K562 (cell line): ENCODE measurements around the gene TCF25. TPM values are rescaled to one million over a fixed set of nuclear protein-coding genes. Genes with fewer than 3 reads are reported as not detected.
A peak's percentile ranks its signal among the peaks of the same experiment; 100 is the strongest.

Source experiments
- ARNT ChIP-seq, 2 experiments: fragments of 450-650 bp; IDR thresholded peaks; 2 replicates each; pipeline ENCODE4 v1.6.1; 2016; ENCODE audit warnings: mild to moderate bottlenecking in 1 of 2
- BMI1 ChIP-seq: fragments of 150-350 bp; IDR thresholded peaks from 2 replicates; pipeline ENCODE4 v1.6.1; 2014; ENCODE audit warnings: low read length
- CBFB ChIP-seq: sonication (generic); formaldehyde crosslinking; IDR thresholded peaks from 2 replicates; pipeline ENCODE4 v1.4.0; 2020; ENCODE audit warnings: mild to moderate bottlenecking, missing genetic modification reagents
- CHD2 ChIP-seq: IDR thresholded peaks from 2 replicates; pipeline ENCODE4 v1.6.1; 2011; ENCODE audit warnings: low read depth, low read length
- IFI16 ChIP-seq: fragments of 250-450 bp; sonication (Bioruptor Pico); IDR thresholded peaks from 2 replicates; pipeline ENCODE4 v2.1.2; 2022; ENCODE audit warnings: mild to moderate bottlenecking, inconsistent platforms
- MCM2 ChIP-seq: fragments of 450-650 bp; IDR thresholded peaks from 2 replicates; pipeline ENCODE4 v1.6.1; 2017; ENCODE audit warnings: low read depth, mild to moderate bottlenecking
- MNT ChIP-seq, 2 experiments: fragments of 450-650 bp; conservative IDR thresholded peaks; 2 replicates each; pipeline ENCODE4 v1.6.1; 2017; ENCODE audit warnings: mild to moderate bottlenecking in 2 of 2, moderate library complexity in 2 of 2
- NCOR1 ChIP-seq: fragments of 450-650 bp; IDR thresholded peaks from 2 replicates; pipeline ENCODE4 v1.6.1; 2016; ENCODE audit warnings: mild to moderate bottlenecking, moderate library complexity
- PBX2 ChIP-seq, 2 experiments: IDR thresholded peaks in 1 of 2; conservative IDR thresholded peaks in 1 of 2; 2 replicates each; pipeline ENCODE4 v1.6.1; 2016; ENCODE audit warnings: low read depth in 2 of 2, mild to moderate bottlenecking in 1 of 2, missing compliant biosample characterization in 1 of 2, missing genetic modification characterization in 1 of 2, moderate library complexity in 1 of 2
- PML ChIP-seq: IDR thresholded peaks from 2 replicates; pipeline ENCODE4 v1.6.1; 2012; ENCODE audit warnings: low read length, inconsistent platforms
- SIN3A ChIP-seq, 2 experiments: fragments of 150-350 bp in 1 of 2; IDR thresholded peaks; 2 replicates each; pipeline ENCODE4 v1.6.1; 2011 to 2016; ENCODE audit warnings: borderline replicate concordance in 2 of 2, low read depth in 2 of 2, low read length in 2 of 2, mild to moderate bottlenecking in 2 of 2, moderate library complexity in 2 of 2; ENCODE audit not compliant: control insufficient read depth in 1 of 2
- ZNF140 ChIP-seq: fragments of 250-450 bp; sonication (Bioruptor Pico); IDR thresholded peaks from 2 replicates; pipeline ENCODE4 v1.8.0; 2021; ENCODE audit warnings: moderate library complexity, mild to moderate bottlenecking, inconsistent platforms
- ZNF197 ChIP-seq: fragments of 200-800 bp; sonication (Bioruptor generic); IDR thresholded peaks from 2 replicates; pipeline ENCODE4 v1.6.1; 2016; ENCODE audit warnings: low read depth, missing genetic modification characterization, missing compliant biosample characterization
- ZNF23 ChIP-seq: fragments of 250-450 bp; sonication (Bioruptor Pico); IDR thresholded peaks from 2 replicates; pipeline ENCODE4 v1.4.0; 2020; ENCODE audit warnings: mild to moderate bottlenecking
- polyA plus RNA-seq, 8 experiments: library from polyadenylated mRNA; depleted of rRNA in 4 of 8; stranded (reverse) in 5 of 8; unstranded in 3 of 8; fragments of >200 nt; fragmentation: Nextera tagmentation in 2 of 8; fragmentation: Illumina TruSeq in 1 of 8; extraction: Ambion mirVana in 2 of 8; extraction: Trizol in 1 of 8; gene quantifications; 2 replicates each; pipeline versions ENCODE4 v1.2.1 to v1.2.3, GENCODE V29; 2011 to 2014; ENCODE audit warnings: inconsistent platforms in 1 of 8, missing spikeins in 1 of 8
- total RNA-seq, 7 experiments: library from RNA; depleted of rRNA in 6 of 7; stranded (reverse); fragments of >200 nt in 6 of 7; fragmentation: Illumina TruSeq in 2 of 7; extraction: Trizol in 2 of 7; gene quantifications; 2 replicates each; pipeline versions ENCODE4 v1.2.1 to v1.2.3, GENCODE V29; 2011 to 2021; ENCODE audit warnings: low replicate concordance in 1 of 7
- TF ChIP-seq, protein P1 (sequence below): fragments of 450-650 bp; conservative IDR thresholded peaks from 2 replicates; pipeline ENCODE4 v1.6.1; 2016; ENCODE audit warnings: missing genetic modification characterization, low read depth, mild to moderate bottlenecking, missing compliant biosample characterization, moderate library complexity
- TF ChIP-seq, protein P2 (sequence below), 3 experiments: fragments of 200-800 bp in 1 of 3; sonication (Bioruptor generic) in 1 of 3; sonication (generic) in 1 of 3; formaldehyde crosslinking in 1 of 3; IDR thresholded peaks; 2 replicates each; pipeline versions ENCODE4 v1.6.1 to v1.8.0; 2016 to 2022; ENCODE audit warnings: mild to moderate bottlenecking in 2 of 3, missing compliant biosample characterization in 2 of 3, missing genetic modification characterization in 2 of 3, missing genetic modification reagents in 1 of 3

Gene TCF25
- total and polyA plus RNA-seq, 9 of the 15 experiments (the other 6 are each of a cell fraction or from before 2014, with no cell fraction given), result 9.0 to 154 (median 83.8) TPM

DNA sequence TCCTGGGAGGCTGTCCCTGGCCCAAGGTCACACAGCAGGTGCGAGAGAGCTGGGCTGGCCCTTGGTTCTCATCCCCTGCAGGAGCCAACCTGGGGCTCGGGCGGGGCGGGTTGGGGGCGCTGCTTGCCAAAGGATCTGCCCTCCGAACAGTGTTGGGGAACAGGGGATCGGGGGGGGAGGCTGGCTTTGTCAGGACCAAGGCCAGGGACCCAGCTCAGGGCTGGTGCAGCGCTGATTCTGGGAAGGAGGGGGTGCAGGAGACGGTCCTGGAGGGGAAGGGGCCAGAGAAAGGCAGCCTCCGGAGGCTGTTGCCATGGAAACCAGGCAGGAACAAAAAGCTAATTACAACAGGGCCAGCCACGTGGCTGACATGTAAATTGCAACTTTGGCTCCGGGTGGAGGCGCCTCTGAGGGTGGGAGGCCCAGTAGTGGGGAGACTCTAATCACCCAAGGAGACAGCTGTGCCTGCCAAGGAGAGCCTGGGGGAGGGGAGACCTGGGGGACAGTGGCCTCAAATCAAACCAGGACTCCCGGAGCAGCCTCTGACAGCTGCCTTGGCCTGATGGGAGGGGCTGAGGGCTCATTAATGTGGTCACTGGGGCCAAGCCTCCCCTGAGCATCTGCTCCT, 51.0 kb downstream of the TCF25 start (continued):
- peak; percentile 76 to 84 for TF ChIP-seq MNT (conservative IDR thresholded peaks at IDR 0.05)
- peak; percentile 14 to 41; a peak in 1 of 4 replicates for TF ChIP-seq SIN3A (IDR thresholded peaks at IDR 0.05; ENCODE audit: borderline replicate concordance in 2 of 2, control insufficient read depth in 1 of 2, low read depth in 2 of 2, low read length in 2 of 2)
- TF ChIP-seq, protein P1, sequence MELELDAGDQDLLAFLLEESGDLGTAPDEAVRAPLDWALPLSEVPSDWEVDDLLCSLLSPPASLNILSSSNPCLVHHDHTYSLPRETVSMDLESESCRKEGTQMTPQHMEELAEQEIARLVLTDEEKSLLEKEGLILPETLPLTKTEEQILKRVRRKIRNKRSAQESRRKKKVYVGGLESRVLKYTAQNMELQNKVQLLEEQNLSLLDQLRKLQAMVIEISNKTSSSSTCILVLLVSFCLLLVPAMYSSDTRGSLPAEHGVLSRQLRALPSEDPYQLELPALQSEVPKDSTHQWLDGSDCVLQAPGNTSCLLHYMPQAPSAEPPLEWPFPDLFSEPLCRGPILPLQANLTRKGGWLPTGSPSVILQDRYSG (tag), result no peak
- TF ChIP-seq MCM2, result no peak
- no peak for TF ChIP-seq IFI16
- no peak for TF ChIP-seq ZNF140 (CRISPR knock-in tag)
- TF ChIP-seq NCOR1, result no peak
- TF ChIP-seq, protein P2, sequence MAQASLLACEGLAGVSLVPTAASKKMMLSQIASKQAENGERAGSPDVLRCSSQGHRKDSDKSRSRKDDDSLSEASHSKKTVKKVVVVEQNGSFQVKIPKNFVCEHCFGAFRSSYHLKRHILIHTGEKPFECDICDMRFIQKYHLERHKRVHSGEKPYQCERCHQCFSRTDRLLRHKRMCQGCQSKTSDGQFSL (CRISPR knock-in tag; IDR thresholded peaks at IDR 0.05), result peak; percentile 93
- TF ChIP-seq, protein P2 (tag; IDR thresholded peaks at IDR 0.05), result 0 out of 4 replicates have a peak, but pooled peaks of 1 of the 2 experiments have one; percentile 48
- no peak for TF ChIP-seq ARNT (IDR thresholded peaks at IDR 0.05)
- no peak for TF ChIP-seq ZNF197 (CRISPR knock-in tag)
- no peak for TF ChIP-seq PML
- no peak for TF ChIP-seq CBFB (CRISPR knock-in tag)
- TF ChIP-seq BMI1, result peak; percentile 72
- TF ChIP-seq CHD2, result no peak
- no peak for TF ChIP-seq PBX2 (CRISPR knock-in tag; IDR thresholded peaks at IDR 0.05; ENCODE audit: low read depth)
- no peak for TF ChIP-seq PBX2 (tag; conservative IDR thresholded peaks at IDR 0.05; ENCODE audit: low read depth)
- no peak for TF ChIP-seq ZNF23
